Lower leg skin (tissue), 4 donors: Measurements from ENCODE around the gene POLR2L. TPM values are rescaled to one million over a fixed set of nuclear protein-coding genes. Genes with fewer than 3 reads are reported as not detected.

Source experiments
- DNase-seq, 2 donors: peaks; one replicate each; pipeline ENCODE4 v3.0.0-alpha.2; 2019; ENCODE audit warnings: low spot score in 2 of 2
- H3K4me3 ChIP-seq: fragments of 200-600 bp; sonication (generic); 2 replicates; pipeline ENCODE4 v1.5.1; 2017; ENCODE audit warnings: mild to moderate bottlenecking, low read depth; ENCODE audit not compliant: poor library complexity, severe bottlenecking
- POLR2A ChIP-seq, 2 donors: fragments of 450-650 bp; IDR thresholded peaks; one replicate each; pipeline ENCODE4 v1.6.1; 2016 to 2017; ENCODE audit warnings: antibody characterized with exemption in 2 of 2, mild to moderate bottlenecking in 1 of 2, moderate library complexity in 1 of 2
- WGBS, 2 donors: methylation state at CpG; one replicate each; pipeline ENCODE4 v1.1.5; 2018; 5-methylcytosine and 5-hydroxymethylcytosine counted together
- intact Hi-C: fragments of 100-400 bp; cut with DNase I; formaldehyde crosslinking; loops from one replicate; pipeline ENCODE4 v1.15.0; 2023; ENCODE audit warnings: low total_unique reads
- total RNA-seq, 4 donors: library from RNA; depleted of rRNA; stranded (reverse); fragments of >200 nt; gene quantifications; one replicate each; pipeline ENCODE4 v1.1.0, GENCODE V29; 2016
- TF ChIP-seq, protein P1 (sequence below), 3 donors: fragments of 450-650 bp; IDR thresholded peaks; one replicate each; pipeline ENCODE4 v1.5.1; 2016; ENCODE audit warnings: antibody characterized with exemption in 3 of 3, mild to moderate bottlenecking in 3 of 3, moderate library complexity in 2 of 3

Gene POLR2L
- total RNA-seq, 4 donors from 2014 or later = 39.1 to 61.2 (median 51.4) TPM

DNA sequence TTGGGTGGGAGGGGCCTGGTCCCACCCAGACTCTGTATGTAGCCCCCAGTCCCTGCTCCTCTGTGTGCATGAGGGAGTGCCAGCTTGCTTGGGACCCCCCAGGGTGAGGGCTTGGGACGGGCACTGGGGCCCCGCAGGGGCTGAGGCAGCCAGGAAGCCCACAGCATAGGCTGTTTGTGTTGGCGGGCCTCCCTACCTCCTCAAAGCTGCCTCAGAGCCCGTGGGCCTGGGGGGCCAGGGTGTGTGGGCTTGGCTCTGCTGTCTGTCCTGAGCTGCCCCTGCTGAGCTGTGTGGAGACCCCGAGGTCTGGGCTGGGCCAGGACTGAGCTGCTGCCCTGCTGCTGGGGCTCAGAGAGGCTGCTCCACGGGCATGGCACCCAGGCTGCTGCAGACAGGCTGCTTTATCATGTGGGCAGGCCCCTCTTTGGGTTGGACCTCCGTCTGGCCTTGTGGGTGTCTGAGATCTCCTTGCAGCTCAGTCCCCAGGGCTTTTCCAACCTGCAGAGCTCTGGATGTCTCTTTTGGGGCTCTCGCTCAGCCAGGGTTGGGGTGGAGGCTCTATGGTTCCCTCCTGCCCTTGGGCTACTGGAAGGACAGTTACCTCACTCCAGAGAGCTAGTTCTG, 3.7 kb upstream of the POLR2L start:
- no peak overlapping the region for H3K4me3 ChIP-seq
- no peak for DNase-seq
- TF ChIP-seq POLR2A (IDR thresholded peaks at IDR 0.05) = no peak
- TF ChIP-seq, protein P1, sequence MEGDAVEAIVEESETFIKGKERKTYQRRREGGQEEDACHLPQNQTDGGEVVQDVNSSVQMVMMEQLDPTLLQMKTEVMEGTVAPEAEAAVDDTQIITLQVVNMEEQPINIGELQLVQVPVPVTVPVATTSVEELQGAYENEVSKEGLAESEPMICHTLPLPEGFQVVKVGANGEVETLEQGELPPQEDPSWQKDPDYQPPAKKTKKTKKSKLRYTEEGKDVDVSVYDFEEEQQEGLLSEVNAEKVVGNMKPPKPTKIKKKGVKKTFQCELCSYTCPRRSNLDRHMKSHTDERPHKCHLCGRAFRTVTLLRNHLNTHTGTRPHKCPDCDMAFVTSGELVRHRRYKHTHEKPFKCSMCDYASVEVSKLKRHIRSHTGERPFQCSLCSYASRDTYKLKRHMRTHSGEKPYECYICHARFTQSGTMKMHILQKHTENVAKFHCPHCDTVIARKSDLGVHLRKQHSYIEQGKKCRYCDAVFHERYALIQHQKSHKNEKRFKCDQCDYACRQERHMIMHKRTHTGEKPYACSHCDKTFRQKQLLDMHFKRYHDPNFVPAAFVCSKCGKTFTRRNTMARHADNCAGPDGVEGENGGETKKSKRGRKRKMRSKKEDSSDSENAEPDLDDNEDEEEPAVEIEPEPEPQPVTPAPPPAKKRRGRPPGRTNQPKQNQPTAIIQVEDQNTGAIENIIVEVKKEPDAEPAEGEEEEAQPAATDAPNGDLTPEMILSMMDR (IDR thresholded peaks at IDR 0.05) = no peak
- intact Hi-C loops = no loop called here
- 52 to 63% methylated on average over 4 to 5 of the region's 8 CpGs for WGBS, 2 donors

DNA sequence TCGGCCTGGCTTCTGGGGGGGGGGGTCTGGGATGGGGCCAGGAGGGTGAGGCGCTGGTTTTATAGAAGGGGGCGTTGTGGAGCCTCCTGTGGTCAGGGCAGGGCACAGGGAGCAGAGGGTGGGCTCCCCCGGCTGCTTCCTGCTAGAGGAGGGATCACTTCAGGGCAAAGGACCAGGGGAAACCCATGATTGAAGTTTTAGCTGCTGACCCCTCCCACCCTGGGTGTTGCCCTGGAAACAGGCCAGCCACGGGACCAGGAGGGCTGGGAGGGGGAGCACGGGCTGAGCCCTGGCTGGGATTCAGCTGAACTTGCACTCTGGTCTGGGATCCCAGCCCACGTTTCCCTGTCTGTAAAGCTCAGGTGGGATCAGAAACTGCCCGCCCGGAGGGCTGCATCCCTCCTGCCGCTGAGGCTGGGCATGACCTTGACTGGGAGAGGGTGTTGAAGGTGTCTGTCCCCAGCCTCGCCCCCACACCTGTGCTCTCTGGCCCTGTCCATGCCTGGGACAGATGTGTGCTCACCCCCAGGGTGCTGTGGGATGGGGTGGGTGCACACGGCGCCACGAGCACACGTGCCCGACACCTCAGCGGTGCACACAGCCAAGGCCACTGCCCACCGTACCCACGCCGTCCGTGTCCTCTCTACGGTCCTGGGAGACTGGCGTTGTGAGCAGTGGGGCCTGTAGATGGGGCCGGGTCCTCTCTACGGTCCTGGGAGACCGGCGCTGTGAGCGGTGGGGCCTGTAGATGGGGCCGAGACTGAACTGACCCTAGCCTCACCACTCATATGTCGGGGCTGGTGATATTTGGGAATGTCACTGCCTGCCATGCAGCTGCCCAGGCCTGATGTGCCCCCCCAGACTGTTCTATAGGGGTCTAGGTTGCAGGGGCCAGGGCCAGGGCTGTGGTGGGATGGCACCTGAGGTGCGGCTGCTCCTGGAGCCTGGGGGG, 2.6 kb upstream of the POLR2L start:
- no peak for TF ChIP-seq POLR2A (IDR thresholded peaks at IDR 0.05)
- TF ChIP-seq, protein P1 (IDR thresholded peaks at IDR 0.05) = no peak
- no peak overlapping the region for H3K4me3 ChIP-seq
- intact Hi-C loops = loop anchor here (5.0 kb wide), 1 partner anchor 207 kb away; no protein-coding TSS in a partner anchor
- DNase-seq = peak; percentile 96 to 99
- WGBS, 2 donors = 19 to 20% methylated on average over 15 to 29 of the region's 31 CpGs

DNA sequence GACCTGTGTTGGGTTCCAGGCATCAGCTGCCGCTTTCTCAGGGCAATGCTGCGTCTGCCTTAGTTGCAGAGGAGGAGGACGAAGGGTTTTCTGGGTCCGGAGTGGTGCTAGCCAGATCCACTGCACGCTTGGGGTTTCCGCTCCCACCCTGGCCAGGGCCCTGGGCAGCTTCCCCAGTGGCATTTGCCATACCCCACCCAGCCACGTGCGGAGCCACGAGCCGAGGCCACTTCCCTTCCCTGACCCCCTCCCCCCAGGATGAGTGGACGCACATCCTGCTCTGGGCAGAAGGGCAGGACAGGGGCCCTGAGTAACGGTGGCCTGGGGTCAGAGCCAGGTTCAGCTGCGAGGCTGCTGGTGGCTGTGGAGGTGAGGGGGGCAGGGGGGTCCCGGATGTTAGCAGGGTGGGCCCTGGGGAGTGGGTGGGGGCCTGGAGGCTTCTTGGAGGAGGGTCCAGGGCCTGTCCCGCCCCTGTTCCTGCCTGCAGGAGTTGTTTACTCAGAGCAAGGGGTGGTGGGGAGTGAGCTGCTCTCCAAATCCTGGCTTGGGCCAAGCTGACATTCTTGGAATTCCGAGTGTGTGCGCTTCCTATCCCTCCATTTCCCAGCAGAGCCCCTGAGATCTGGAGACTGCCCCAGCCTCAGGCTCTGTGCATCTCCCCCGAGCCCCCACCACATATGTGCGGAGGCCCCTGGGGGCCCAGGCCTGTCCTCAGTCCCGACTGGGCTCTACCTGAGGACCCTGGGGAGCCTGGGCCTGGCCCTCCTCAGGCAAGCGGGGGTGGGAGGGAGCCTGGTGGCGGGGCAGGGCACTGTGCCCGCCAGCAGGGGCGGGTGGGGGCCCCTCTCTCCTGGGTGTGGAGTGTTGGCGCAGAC, 1.7 kb upstream of the POLR2L start:
- peak overlapping the region; percentile 97 for H3K4me3 ChIP-seq
- WGBS, 2 donors = 1 to 4% methylated on average over 16 to 22 of the region's 25 CpGs
- peak; percentile 95 to 99 for DNase-seq
- intact Hi-C loops = loop anchor here (5.0 kb wide), 1 partner anchor 208 kb away; no protein-coding TSS in a partner anchor
- TF ChIP-seq, protein P1 (IDR thresholded peaks at IDR 0.05) = no peak
- TF ChIP-seq POLR2A (IDR thresholded peaks at IDR 0.05) = no peak

DNA sequence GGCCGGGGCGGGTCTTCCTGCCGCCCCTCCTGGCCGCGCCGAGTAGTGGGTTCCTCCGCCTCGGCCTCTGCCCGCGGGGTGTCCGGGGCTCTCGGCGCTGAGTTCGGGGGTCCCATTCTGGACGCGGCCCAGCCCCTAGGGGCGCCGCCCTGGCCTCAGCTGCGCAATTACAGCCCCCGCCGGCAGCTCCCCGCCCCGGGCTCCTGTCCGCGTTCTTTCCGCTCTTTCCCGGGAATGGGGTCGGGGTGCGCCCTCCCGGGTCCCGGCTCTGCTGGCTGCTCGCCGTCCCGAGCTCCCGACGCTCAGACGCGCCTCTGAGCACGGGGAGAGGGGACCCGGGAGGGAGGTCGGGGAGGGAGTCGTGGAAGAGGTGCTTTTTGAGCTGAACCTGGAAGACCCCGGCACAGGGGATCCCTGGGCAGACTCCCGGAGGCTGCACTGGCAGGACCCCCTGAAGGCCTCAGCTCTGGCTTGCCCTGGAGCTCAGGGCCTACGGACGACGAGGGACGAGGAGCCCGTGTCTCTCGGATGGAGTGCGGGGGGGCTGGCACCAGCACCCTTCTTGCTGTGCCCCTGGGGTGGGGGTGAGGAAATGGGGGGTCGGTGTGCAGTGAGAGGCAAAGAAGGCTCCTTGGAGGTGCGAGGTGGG, 881 bp upstream of the POLR2L start:
- H3K4me3 ChIP-seq = peak overlapping the region; percentile 97
- no peak for TF ChIP-seq POLR2A (IDR thresholded peaks at IDR 0.05)
- TF ChIP-seq, protein P1 (IDR thresholded peaks at IDR 0.05) = no peak
- intact Hi-C loops = loop anchor here (5.0 kb wide), 1 partner anchor 209 kb away; no protein-coding TSS in a partner anchor
- 0% methylated on average over 19 to 37 of the region's 53 CpGs for WGBS, 2 donors
- DNase-seq = no peak

DNA sequence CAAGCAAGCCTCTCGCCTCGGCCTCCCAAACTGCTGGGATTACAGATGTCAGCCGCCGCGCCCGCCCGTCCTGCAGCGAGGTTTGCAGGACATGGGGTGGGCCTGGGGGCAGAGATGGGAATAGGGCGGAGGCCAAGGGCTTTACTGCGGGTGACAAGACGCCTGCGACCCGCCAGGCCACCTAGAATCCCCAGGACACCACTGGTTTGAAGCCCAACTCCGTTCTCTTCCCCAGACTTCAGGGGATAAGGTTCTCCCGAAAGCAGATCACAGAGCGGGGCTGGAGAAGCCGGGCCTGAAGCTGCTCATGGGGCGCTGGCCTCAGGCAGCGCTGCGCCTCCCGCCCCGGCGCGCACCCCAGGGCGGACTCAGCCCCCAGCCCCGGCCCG, 354 bp downstream of the POLR2L start:
- intact Hi-C loops = loop anchor here (5.0 kb wide), 1 partner anchor 210 kb away; no protein-coding TSS in a partner anchor
- no peak for DNase-seq
- H3K4me3 ChIP-seq = peak overlapping the region; percentile 97
- TF ChIP-seq POLR2A (IDR thresholded peaks at IDR 0.05) = no peak
- TF ChIP-seq, protein P1 (IDR thresholded peaks at IDR 0.05) = no peak
- WGBS, 2 donors = 1% methylated on average over 14 of the region's 27 CpGs
